ENCODE results near the gene THADA.

- no peak for TF ChIP-seq CTCF (IDR thresholded peaks at IDR 0.05)
- no peak for TF ChIP-seq EZH2phosphoT487 (IDR thresholded peaks at IDR 0.05)
- no peak for TF ChIP-seq EZH2 (IDR thresholded peaks at IDR 0.05)
Measured at GRCh38 chr2:43593254-43593653, 2.6 kb downstream of the THADA start.

Data from neural progenitor cell (in vitro differentiated cells).